ENCODE data around the gene USP17L18. TPM values are rescaled to one million over a fixed set of nuclear protein-coding genes. Genes with fewer than 3 reads are reported as not detected.

Gene USP17L18
- polyA plus RNA-seq: not detected in 2 replicates

DNA sequence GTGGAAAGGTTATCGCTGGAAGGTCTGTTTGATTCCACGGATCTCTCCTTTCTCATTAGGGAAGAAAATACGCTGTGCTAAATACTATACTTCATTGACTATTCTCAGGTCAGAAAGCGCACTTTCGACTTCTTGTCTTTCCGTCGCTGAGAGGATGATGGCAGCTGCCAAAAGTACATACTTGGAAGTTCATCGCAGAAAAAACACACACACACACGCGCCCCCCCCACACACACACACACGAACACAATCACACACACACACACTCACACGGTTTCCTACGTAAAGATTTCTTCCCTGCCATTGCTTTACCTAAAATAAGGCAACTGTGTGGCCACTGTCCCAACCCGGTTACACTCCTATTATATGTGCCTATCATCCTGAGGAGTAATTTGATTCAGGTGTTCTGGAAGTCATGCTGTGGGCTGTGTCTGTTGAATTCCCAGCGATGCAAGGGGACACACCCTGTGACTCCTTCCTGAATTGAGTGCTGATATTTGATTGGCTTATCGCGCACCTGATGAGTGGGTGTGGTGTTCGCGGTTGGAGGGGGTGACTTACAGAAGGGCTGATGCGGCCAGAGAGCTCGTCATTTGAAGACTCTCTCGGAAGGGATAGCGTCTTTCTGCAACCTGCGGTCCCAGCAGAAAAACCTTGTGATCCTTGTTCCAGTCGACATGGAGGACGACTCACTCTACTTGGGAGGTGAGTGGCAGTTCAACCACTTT lies at the start of gene USP17L18:
USP17L18 (plus strand) TSS at position 678 of the 728 bp plus-strand sequence; CDS start at position 678, 0 bp downstream.

DNA sequence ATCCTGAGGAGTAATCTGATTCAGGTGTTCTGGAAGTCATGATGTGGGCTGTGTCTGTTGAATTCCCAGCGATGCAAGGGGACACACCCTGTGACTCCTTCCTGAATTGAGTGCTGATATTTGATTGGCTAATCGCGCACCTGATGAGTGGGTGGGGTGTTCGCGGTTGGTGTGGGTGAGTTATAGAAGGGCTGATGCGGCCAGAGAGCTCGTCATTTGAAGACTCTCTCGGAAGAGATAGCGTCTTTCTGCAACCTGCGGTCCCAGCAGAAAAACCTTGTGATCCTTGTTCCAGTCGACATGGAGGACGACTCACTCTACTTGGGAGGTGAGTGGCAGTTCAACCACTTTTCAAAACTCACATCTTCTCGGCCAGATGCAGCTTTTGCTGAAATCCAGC lies 38.1 kb upstream of the USP17L18 start, which contains the start of gene USP17L10:
USP17L10 (plus strand) TSS at position 301 of the 400 bp plus-strand sequence; CDS start at position 301, 0 bp downstream.

DNA sequence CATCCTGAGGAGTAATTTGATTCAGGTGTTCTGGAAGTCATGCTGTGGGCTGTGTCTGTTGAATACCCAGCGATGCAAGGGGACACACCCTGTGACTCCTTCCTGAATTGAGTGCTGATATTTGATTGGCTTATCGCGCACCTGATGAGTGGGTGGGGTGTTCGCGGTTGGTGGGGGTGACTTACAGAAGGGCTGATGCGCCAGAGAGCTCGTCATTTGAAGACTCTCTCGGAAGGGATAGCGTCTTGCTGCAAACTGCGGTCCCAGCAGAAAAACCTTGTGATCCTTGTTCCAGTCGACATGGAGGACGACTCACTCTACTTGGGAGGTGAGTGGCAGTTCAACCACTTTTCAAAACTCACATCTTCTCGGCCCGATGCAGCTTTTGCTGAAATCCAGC lies 33.3 kb upstream of the USP17L18 start, which contains the start of gene USP17L11:
USP17L11 (plus strand) TSS at position 301 of the 400 bp plus-strand sequence; CDS start at position 301, 0 bp downstream.

DNA sequence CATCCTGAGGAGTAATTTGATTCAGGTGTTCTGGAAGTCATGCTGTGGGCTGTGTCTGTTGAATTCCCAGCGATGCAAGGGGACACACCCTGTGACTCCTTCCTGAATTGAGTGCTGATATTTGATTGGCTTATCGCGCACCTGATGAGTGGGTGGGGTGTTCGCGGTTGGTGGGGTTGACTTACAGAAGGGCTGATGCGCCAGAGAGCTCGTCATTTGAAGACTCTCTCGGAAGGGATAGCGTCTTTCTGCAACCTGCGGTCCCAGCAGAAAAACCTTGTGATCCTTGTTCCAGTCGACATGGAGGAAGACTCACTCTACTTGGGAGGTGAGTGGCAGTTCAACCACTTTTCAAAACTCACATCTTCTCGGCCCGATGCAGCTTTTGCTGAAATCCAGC lies 28.6 kb upstream of the USP17L18 start, which contains the start of gene USP17L12:
USP17L12 (plus strand) TSS at position 301 of the 400 bp plus-strand sequence; CDS start at position 301, 0 bp downstream.

DNA sequence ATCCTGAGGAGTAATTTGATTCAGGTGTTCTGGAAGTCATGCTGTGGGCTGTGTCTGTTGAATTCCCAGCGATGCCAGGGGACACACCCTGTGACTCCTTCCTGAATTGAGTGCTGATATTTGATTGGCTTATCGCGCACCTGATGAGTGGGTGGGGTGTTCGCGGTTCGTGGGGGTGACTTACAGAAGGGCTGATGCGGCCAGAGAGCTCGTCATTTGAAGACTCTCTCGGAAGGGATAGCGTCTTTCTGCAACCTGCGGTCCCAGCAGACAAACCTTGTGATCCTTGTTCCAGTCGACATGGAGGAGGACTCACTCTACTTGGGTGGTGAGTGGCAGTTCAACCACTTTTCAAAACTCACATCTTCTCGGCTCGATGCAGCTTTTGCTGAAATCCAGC lies 23.8 kb upstream of the USP17L18 start, which contains the start of gene USP17L13:
USP17L13 (plus strand) TSS at position 301 of the 400 bp plus-strand sequence; CDS start at position 301, 0 bp downstream.

GRCh38 chr4:9234085-9234484 lies 14.3 kb upstream of the USP17L18 start, which contains the start of gene USP17L15:
Gene USP17L15, plus strand, starts transcription at chr4:9234385. Its CDS starts 0 bp downstream, at chr4:9234385.

DNA sequence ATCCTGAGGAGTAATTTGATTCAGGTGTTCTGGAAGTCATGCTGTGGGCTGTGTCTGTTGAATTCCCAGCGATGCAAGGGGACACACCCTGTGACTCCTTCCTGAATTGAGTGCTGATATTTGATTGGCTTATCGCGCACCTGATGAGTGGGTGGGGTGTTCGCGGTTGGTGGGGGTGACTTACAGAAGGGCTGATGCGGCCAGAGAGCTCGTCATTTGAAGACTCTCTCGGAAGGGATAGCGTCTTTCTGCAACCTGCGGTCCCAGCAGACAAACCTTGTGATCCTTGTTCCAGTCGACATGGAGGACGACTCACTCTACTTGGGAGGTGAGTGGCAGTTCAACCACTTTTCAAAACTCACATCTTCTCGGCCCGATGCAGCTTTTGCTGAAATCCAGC lies 4.9 kb upstream of the USP17L18 start, which contains the start of gene USP17L17:
USP17L17 (plus strand) TSS at position 301 of the 400 bp plus-strand sequence; CDS start at position 301, 0 bp downstream.

GRCh38 chr4:9253078-9253477 lies 4.6 kb downstream of the USP17L18 start, which contains the start of gene USP17L19:
Gene USP17L19, plus strand, starts transcription at chr4:9253378. Its CDS starts 0 bp downstream, at chr4:9253378.

GRCh38 chr4:9257824-9258223 lies 9.4 kb downstream of the USP17L18 start, which contains the start of gene USP17L20:
Gene USP17L20, plus strand, starts transcription at chr4:9258124. Its CDS starts 0 bp downstream, at chr4:9258124.

DNA sequence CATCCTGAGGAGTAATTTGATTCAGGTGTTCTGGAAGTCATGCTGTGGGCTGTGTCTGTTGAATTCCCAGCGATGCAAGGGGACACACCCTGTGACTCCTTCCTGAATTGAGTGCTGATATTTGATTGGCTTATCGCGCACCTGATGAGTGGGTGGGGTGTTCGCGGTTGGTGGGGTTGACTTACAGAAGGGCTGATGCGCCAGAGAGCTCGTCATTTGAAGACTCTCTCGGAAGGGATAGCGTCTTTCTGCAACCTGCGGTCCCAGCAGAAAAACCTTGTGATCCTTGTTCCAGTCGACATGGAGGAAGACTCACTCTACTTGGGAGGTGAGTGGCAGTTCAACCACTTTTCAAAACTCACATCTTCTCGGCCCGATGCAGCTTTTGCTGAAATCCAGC lies 14.1 kb downstream of the USP17L18 start, which contains the start of gene USP17L21:
USP17L21 (plus strand) TSS at position 301 of the 400 bp plus-strand sequence; CDS start at position 301, 0 bp downstream.

GRCh38 chr4:9267319-9267718 lies 18.9 kb downstream of the USP17L18 start, which contains the start of gene USP17L22:
Gene USP17L22, plus strand, starts transcription at chr4:9267619. Its CDS starts 0 bp downstream, at chr4:9267619.

Other genes with a start within 250 kb of the USP17L18 start
- 0.13 TPM in 1 of 2 replicates, not detected in the other for gene FAM90A26, start 78.2 kb upstream of the USP17L18 start, polyA plus RNA-seq
- gene USP17L10, start 38.0 kb upstream of the USP17L18 start, polyA plus RNA-seq: not detected in 2 replicates
- gene USP17L11, start 33.2 kb upstream of the USP17L18 start, polyA plus RNA-seq: not detected in 2 replicates
- gene USP17L12, start 28.5 kb upstream of the USP17L18 start, polyA plus RNA-seq: not detected in 2 replicates
- not detected in 2 replicates for gene USP17L13, start 23.7 kb upstream of the USP17L18 start, polyA plus RNA-seq
- gene USP17L15, start 14.2 kb upstream of the USP17L18 start, polyA plus RNA-seq: not detected in 2 replicates
- gene USP17L17, start 4.8 kb upstream of the USP17L18 start, polyA plus RNA-seq: not detected in 2 replicates
- gene USP17L19, start 4.7 kb downstream of the USP17L18 start, polyA plus RNA-seq: not detected in 2 replicates
- not detected in 2 replicates for gene USP17L20, start 9.5 kb downstream of the USP17L18 start, polyA plus RNA-seq
- gene USP17L21, start 14.2 kb downstream of the USP17L18 start, polyA plus RNA-seq: not detected in 2 replicates
- not detected in 2 replicates for gene USP17L22, start 19.0 kb downstream of the USP17L18 start, polyA plus RNA-seq
- gene USP17L24, start 76.5 kb downstream of the USP17L18 start, polyA plus RNA-seq: not detected in 2 replicates
- not detected in 2 replicates for gene USP17L25, start 81.3 kb downstream of the USP17L18 start, polyA plus RNA-seq
- not detected in 2 replicates for gene USP17L26, start 86.0 kb downstream of the USP17L18 start, polyA plus RNA-seq
- gene USP17L5, start 90.8 kb downstream of the USP17L18 start, polyA plus RNA-seq: not detected in 2 replicates
- gene USP17L27, start 95.5 kb downstream of the USP17L18 start, polyA plus RNA-seq: not detected in 2 replicates
- gene USP17L28, start 100.3 kb downstream of the USP17L18 start, polyA plus RNA-seq: not detected in 2 replicates
- gene USP17L29, start 105.0 kb downstream of the USP17L18 start, polyA plus RNA-seq: not detected in 2 replicates
- gene USP17L30, start 114.5 kb downstream of the USP17L18 start, polyA plus RNA-seq: not detected in 2 replicates
- not detected in 2 replicates for gene DEFB131A, start 195.8 kb downstream of the USP17L18 start, polyA plus RNA-seq